Right hindlimb (tissue), 1 donor: ENCODE data around the gene COBL.

Experiments
- DNase-seq: peaks from one replicate; pipeline ENCODE4 v3.0.0-alpha.2; 2018

Gene COBL

GRCh38 chr7:51034521-51035264, 281.9 kb downstream of the COBL start:
- no peak for DNase-seq

GRCh38 chr7:51033727-51034520, 282.7 kb downstream of the COBL start:
- no peak for DNase-seq

- no peak for DNase-seq
Observed at GRCh38 chr7:51031791-51032515, 284.7 kb downstream of the COBL start.

GRCh38 chr7:51031216-51031615, 285.4 kb downstream of the COBL start:
- no peak for DNase-seq

GRCh38 chr7:51029701-51030191, 286.9 kb downstream of the COBL start:
- no peak for DNase-seq

- no peak for DNase-seq
Observed at GRCh38 chr7:51029131-51029530, 287.5 kb downstream of the COBL start.

- no peak for DNase-seq
Observed at GRCh38 chr7:51027935-51028830, 288.4 kb downstream of the COBL start.

GRCh38 chr7:51027106-51027934, 289.3 kb downstream of the COBL start:
- no peak for DNase-seq

- no peak for DNase-seq
Observed at GRCh38 chr7:51026341-51026740, 290.3 kb downstream of the COBL start.

GRCh38 chr7:51025668-51026067, 290.9 kb downstream of the COBL start:
- DNase-seq, result no peak

- DNase-seq, result no peak
Observed at GRCh38 chr7:51024867-51025266, 291.7 kb downstream of the COBL start.

- no peak for DNase-seq
Observed at GRCh38 chr7:51023547-51023946, 293.1 kb downstream of the COBL start.

GRCh38 chr7:51022821-51023220, 293.8 kb downstream of the COBL start:
- DNase-seq, result no peak

GRCh38 chr7:51021906-51022570, 294.6 kb downstream of the COBL start:
- no peak for DNase-seq

- no peak for DNase-seq
Observed at GRCh38 chr7:51020944-51021343, 295.7 kb downstream of the COBL start.

- DNase-seq, result no peak
Observed at GRCh38 chr7:51019891-51020870, 296.4 kb downstream of the COBL start.

GRCh38 chr7:51019191-51019844, 297.3 kb downstream of the COBL start:
- DNase-seq, result no peak

- DNase-seq, result no peak
Observed at GRCh38 chr7:51017576-51018535, 298.8 kb downstream of the COBL start.
